Right renal cortex interstitium (tissue), 3 donors: ENCODE measurements around the gene C9orf50. TPM values are rescaled to one million over a fixed set of nuclear protein-coding genes. Genes with fewer than 3 reads are reported as not detected.
"Not testable (repeated sequence)": the region's sequence is repeated elsewhere in the genome, so short reads cannot be mapped to it uniquely, and the experiment has no call there.

Experiments used
- DNase-seq, 3 donors: peaks; one replicate each; pipeline ENCODE4 v3.0.0-alpha.2; 2013; ENCODE audit warnings: low read depth in 3 of 3, low spot score in 2 of 3
- polyA plus RNA-seq, 3 donors: library from polyadenylated mRNA; unstranded; fragments of 120-200 nt; gene quantifications; one replicate each; pipeline ENCODE4 v1.2.1, GENCODE V29; 2013; ENCODE audit not compliant: insufficient read length in 3 of 3

Gene C9orf50, protein sequence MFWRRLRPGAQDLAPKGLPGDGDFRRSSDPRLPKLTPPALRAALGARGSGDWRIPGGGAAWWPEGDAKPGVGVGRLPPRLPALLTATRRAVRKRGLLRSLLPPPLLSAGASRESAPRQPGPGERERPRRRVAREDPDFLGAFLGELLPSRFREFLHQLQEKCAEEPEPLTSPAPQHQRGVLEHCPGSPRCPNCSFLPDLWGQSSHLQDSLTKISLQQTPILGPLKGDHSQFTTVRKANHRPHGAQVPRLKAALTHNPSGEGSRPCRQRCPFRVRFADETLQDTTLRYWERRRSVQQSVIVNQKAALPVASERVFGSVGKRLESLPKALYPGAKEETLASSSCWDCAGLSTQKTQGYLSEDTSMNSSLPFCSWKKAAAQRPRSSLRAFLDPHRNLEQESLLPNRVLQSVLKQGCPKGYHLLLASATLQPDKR
- under 1 TPM; 0.34 to 0.57 (median 0.35) TPM for polyA plus RNA-seq

DNA sequence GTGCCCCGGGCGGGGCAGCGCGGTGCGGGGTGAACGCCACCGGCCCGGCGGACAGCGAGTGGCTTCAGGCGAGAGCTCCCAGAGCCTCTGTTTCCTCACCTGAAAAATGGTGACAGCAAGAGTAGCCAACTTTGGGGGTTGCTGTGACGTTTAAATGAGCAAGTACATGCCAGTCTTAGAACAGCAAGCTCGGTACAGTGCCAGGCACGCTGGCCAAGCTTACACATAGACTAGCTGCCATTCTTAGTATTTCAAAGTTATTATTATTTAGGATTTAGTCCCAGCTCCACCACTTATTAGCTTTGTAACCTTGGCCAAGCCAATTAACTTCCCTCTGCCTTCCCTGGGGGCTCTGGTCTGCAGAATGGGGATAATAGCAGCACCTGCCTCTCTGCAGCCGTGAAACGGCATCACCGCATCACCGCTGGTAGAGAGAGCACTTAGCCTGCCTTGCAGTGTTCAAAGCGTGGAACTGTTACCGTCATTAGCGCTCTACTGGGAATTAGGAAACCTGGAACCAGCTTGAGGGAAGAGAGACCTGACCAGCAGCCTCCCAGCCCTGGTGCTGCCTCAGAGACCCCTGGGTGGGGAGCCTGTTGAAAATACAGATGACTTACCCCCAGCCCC is at the start of gene C9orf50:
Gene C9orf50, minus strand, starts transcription at position 433 of the 627 bp plus-strand sequence. CDS start 527 bp downstream, outside the sequence.
- no peak for DNase-seq

DNA sequence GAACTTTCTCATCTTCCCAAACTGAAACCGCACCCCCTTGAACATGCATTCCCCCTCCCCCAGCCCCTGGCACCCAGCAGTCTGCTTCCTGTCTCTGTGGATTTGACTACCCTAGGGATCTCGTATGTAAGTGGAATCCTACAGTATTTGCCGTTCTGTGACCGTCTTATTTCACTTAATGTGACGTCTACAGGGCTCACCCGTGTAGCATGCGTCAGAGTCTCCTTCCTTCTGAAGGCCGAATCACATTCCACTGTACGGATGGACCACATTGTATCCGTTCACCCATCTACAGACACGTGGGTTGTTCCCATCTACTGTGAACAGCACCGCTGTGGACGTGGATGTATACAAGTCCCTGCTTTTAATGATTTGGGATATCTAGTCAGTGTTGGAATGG is 49.0 kb upstream of the C9orf50 start:
- no peak for DNase-seq

DNA sequence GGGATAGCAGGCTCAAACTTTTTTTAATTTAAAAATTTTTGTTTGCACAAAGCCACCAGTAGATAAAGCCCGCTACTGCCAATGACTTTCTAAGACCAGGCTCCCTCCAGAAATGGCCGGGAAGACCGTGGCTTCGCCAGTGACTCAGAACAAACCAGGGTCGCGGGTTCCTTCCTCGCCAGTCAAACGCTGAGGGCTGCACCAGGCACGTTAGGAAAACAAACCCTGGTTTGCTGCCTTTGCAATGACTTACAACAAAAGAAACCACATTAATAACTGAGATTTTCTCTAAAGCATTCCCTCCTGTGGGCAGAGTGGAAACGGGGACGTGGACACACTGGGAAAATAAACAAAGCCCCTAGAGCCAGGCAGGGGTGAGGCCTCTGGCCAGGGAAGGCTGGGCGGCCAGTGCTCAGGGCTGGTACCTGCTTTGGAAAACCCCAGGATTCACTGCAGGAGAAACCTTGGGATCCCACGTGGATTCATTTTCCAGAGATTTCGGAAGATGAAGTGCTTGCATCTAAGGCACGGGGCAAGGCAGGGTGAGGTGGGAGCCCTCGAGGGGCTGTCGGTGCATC is 48.3 kb upstream of the C9orf50 start:
- DNase-seq: no peak

DNA sequence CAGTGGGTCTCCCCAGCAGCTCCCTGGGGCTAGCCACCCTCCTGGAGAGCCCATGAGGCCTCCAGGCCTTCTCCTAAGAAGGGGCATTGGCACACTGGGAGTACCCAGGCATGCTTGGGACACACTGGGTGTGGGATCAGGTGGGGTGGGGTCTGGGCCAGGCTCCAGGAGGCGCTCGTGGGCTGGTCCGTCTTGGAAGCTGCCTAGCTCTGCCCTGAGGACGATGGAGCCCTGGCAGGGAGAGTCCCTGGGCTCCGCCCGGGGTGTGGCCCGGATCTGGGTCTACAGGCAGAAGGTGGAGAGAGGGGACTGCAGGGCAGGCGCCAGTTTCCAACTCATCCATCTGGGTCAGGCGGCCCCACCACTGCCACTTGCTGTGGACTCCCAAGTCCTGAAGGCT is 46.9 kb upstream of the C9orf50 start:
- DNase-seq: no peak

DNA sequence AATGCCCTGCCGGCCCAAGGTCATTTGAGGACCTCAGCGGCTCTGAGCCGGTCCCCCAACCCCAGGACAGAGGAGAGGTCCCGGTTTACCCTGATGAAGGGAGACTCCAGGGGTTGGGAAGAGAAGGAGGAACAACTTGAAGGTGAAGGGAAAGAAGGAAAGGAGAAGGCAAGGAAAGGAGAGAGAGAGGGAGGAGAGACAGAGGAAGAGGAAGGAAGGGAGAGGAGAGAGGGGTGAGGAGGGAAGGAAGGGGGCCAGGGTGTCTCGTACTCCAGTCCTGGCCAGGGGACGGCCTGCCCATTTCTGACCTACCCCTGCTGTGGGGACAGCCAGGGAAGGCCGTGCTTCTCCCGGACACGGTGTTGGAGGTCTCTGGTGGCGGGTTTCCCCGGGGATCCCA is 46.5 kb upstream of the C9orf50 start:
- no peak for DNase-seq

DNA sequence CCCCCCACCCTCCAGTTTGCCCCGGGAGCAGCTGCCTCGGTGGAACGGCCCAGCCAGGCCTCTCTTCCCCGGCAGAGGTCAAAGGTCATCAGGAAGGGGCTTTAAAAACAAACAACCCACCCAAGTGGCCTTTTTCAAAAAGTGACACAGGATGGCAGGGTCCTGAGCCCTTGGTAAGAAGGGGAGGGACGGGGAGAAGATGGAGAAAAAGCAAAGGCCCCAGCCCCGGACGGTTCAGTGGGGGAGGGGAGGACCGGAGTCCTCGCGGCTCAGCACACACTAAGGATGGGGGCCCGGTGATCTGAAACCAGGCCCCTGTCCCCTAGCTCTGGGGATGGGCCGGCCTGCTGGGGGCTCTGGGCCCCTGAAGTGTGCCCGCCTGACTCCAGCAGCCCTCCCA is 45.7 kb upstream of the C9orf50 start:
- no peak for DNase-seq

DNA sequence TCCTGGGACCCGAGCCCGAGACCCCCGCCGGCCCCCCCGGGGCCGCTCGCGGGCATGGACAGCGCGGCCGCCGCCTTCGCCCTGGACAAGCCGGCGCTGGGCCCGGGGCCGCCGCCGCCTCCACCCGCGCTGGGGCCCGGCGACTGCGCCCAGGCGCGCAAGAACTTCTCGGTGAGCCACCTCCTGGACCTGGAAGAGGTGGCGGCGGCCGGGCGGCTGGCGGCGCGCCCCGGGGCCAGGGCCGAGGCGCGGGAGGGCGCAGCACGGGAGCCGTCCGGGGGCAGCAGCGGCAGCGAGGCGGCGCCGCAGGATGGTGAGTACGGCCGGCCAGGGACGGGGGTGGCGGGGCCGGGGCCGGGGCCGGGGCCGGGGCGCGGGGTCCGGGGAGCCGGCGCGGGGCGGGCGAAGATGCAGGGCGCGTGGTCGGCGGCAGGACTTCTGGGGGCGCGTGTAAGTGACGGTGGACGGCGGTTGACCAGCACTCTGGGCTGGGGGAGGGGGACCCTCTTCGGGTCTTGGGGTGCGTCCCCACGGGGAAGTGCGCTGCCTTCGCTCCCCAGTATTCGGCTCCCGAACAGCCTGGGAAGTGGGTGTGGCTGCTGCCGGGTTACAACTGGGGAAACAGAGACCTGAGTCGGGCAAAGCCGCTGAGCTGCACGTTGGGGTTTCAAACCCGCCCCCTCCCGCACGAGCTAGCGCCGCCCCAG is 45.1 kb upstream of the C9orf50 start:
- DNase-seq: no peak

DNA sequence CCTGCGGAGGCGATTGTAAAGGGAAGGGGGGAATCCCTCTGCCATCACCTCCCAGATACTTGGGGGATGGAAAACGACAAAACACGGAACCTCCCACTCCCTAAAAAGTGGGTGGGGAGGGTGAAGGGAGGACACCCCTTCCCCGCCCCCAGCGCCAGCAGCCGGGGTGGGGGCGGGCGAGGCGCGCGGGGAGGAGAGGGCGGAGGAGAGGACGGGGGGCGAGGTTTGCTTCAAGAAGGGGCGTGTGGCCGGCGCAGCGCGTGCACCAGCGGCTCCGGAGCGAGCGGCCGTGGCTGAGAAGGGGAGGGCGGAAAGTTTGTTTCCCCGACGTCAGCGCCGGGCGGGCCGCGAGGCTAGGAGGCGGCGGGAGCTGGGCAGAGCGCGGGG is 44.5 kb upstream of the C9orf50 start, which contains the start of gene PRRX2:
Gene PRRX2, plus strand, starts transcription at position 259 of the 387 bp plus-strand sequence. CDS start 221 bp downstream, outside the sequence.
- DNase-seq: no peak

DNA sequence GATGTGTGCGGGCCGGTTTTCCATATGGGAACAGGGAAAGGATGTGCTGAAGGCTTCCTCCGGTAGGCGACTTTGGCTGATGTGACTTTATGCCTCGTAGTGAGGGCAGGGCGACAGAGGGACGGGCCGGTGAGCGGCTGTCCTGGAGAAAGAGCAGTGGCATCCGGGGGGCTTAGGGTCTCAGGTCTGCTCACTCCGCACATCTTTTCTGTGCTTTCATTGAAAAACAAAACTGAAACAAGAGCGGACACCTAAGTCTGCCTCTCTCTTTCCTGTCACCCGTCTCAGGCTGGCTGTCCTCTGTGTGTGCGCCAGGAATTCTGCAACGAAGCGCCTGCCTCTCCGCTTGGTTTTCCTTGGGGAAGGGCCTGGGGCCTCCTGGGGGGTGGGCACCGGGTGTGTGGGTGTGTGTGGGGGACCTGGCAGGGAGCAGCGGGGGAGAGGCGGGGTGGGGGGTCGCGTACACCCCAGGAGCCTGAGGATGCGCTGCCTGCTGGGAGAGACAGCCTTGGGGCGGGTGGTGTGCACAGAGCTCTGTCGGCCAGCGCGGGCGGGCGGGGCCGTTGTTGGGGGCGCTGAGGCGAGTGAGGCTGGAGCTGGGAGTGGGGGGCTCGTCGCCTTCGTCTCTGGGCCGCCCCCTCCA is 44.0 kb upstream of the C9orf50 start:
- no peak for DNase-seq

DNA sequence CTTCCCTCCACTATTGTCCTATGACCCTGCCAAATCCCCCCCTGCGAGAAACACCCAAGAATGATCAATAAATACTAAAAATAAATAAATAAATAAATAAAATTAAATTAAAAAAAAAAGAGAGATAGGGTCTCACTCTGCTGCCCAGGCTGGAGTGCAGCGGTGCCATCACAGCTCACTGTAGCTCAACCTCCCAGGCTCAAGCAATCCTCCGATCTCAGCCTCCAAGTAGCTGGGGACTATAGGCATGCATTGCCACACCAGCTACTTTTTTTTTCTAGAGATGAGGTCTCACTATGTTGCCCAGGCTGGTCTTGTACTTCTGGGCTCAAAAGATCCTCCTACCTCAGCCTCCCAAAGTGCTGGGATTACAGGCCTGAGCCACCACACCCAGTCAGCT is 41.3 kb upstream of the C9orf50 start:
- DNase-seq: not testable (repeated sequence)

DNA sequence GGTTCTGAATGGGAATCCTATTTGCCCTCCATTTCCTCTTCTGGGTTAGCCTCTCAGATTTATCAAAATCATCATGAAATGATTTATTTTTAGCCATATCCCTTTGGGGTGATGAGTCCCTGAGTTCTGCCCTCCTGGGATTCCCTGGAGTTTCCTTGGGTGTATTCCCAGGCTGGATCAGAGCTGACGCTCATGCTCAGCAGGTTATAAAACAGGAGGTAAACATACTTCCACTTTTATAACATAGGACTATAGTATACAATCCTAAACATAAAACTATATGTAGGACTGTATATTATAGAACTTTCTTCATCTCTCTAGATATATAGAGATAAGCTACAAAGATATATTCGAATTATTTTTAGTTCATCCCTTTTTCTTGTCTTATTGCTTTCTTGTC is 40.1 kb upstream of the C9orf50 start:
- no peak for DNase-seq

DNA sequence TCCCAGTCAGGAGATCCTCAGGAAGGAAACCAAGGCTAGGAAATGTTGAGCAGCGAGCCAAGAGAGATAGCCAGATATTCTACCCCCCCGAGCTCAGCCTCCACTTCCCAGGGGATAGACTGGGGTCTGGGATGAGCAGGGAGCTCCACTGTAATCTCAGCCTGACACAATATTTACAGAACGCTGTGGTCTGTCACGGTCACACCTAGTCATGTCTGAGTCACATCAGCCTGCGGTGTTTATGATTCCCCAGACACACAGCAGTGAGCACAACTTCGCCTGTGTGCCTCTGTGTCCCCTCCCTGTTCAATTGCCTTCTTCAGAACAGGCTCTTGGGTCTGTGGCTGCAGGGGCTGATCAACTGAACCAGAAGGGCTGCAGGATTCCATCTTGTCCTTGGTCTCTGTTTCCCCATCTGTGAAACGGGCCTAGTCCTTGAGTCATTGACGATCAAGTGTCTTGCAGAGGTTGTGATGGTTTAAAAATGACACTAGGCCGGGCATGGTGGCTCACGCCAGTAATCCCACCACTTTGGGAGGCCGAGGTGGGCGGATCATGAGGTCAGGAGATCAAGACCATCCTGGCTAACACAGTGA is 36.0 kb upstream of the C9orf50 start:
- DNase-seq: no peak

DNA sequence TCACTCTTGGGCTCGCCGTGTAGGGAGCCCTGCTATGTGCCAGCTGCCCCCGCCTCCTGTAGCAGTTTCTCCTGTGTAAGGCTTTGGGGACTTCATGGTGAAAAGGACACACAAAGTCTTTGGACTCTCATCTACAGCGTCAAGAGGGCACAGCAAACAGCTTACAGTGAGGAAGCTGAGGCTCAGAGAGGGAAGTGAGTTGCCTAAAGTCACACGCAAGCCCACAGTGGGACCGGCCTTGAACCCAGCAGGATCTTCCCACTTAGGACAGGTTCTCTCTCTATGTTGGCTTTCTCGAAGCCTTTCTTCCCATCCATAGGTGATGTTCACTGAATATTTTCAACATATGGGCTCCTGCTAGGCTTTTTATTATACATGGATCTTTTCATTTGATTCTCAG is 34.8 kb upstream of the C9orf50 start:
- no peak for DNase-seq

DNA sequence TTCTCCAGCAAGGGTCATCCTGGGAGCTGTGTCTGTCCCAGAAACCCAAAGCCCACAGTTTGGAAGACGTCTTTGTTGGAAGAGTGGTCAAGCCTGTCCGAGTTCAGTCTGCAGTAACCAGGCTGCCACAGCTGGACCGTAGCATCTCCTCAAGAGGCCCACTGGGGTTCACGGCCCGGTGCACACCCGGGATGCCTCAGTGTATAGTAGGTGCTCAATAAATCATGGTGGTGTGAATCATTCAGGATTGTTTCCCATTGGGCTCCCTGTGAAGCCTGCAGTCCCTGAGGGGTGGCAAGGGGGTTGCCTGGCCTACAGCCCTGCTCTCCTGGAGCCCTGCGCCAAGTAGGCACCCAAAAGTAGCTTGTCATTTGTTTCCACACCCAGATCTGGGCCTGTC is 34.3 kb upstream of the C9orf50 start:
- DNase-seq: no peak

DNA sequence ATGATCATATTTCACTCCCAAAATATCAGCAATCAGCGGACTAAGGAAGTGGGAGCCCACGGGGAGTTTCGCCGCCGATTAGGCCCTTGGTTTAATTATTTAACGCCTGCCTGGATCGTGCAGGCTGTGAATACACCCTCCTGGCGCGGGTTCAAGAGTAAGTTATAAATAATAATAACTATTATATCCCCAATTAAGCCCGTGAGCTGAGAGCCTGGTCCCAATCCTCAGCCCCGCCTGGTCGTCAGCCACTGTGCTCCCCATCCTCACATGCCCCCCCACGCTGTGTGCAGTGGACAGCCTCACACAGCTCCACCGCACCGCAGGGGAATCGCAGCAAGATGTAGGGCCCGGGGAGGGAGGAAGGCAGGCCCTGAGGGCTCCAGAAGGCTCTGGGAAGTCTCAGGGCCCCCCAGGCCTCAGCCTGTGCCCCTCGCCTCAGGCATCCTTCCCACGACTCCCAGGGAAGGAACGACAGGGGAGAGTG is 33.7 kb upstream of the C9orf50 start:
- DNase-seq: no peak

DNA sequence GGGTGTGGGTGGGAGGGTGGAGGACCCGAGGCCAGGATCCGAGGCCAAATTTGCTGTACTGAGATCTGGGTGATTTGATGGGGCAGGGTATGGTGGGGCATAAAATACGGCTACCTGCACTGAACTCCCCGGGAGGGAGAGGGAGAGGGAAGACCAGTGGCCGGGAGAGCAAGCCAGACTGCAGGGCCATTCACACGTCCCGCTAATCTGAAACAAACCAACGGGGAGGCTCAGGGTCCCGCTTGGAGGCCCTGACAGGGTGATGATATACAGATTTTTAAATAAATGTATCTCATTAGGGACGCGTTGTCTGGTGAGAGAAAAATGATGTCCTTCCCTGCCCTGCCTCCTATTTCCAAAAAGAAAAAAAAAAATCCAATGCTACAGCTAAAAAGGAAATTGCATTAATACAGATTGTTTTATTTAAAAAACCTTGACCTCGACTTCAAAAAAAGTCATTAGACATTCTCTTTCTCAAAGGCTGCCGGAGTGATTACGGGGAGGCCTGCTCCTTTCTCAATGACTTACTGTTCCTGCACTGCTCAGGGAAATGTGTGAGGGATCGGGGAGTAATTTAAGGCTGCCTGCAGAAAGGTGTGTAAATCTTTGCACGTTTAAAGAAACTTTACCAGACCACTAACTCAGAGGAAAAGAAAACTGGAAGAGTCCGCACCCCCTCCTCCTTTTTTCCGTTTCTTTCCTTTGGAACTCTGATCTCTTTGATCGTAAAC is 33.1 kb upstream of the C9orf50 start:
- DNase-seq: peak in 2 of 3 donors; percentile 63 to 70

DNA sequence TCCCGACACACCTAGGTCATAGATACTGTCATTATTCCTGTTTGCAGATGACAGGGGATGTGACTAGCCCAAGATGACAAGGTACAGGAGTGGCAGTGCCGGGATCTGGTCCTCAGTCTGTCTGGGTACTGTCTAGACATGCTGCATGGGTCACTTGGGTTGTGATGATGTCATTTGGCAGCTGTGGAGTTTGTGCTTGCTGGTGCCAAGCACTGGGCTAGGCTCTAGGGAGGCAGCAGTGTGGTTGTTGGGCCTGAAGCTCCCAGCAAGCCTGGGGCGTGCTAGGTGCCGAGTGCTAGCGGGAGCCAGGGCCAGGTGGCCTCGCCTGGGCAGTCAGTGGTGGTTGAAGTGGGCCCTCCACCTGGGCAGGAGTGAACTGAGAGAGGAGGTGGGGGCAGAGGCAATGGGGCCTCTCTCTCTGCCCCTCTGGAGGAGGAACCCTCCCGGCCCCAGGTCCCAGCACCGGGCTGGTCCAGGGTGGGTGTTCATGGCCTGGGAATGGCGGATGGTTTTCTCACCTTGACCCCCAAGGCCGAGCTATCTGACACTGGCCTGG is 29.9 kb upstream of the C9orf50 start:
- DNase-seq: no peak

DNA sequence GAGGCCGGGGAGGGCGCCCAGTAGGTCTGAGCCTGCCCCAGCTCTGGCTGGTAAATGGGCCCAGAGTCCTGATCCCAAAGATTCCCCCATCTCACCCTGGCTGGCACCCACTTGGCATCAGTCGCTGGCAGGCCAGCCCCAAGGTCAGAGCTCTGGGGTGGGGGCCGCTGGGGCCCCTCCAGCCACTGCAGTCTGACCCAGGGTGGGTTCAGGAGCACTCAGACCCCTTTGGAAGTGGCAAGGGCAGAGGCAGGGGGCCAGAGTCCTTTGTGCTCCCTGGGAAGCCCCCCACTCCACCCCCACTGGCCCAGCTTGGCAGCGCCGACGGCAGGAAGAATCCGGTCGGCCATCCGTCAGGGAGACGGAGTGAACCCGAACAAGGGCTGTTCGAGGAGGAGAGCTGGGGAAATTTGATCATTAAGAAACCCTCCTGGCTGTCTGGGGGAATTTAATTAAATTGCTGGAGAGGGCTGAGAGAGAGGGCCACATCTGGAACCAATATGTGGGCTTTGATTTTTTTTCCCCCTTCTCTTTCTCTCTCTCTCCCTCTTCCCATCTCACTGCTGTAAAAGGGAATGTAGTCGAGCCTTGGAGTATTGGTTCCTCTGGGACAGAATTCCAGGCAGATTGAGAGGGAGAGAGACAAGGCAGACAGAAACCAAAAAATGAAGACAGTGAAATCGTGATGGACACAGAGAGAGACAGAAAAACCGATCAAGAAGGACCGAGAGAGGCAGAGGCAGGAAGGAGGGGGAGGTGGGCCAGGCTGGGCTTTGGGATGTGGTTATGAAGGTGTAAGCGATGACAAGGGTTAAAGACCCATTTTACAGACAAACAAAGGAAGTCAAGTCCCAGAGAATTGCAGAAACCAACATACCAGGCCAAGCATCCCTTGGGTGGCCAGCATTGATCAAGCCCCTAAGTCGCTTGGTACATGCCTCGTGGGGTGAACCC is 29.1 kb upstream of the C9orf50 start:
- DNase-seq: no peak
